SIG-M5 (cell line): ENCODE measurements around the gene POLH.
"Not testable (repeated sequence)": the region's sequence is repeated elsewhere in the genome, so short reads cannot be mapped to it uniquely, and the experiment has no call there.

ENCODE experiments used
- DNase-seq: peaks from one replicate; lab custom pipeline; 2025; lab: John Stamatoyannopoulos, UW

The POLH gene

GRCh38 chr6:43630980-43631619 lies 55.1 kb downstream of the POLH start:
- DNase-seq, result no peak

- not testable (repeated sequence) for DNase-seq
Observed at GRCh38 chr6:43633002-43633401, 57.0 kb downstream of the POLH start.

GRCh38 chr6:43634702-43635303 lies 58.8 kb downstream of the POLH start:
- DNase-seq, result no peak

- peak; percentile 12 for DNase-seq
Observed at GRCh38 chr6:43635387-43636307, 59.7 kb downstream of the POLH start, which contains the start of gene MAD2L1BP. Gene MAD2L1BP, plus strand, starts transcription at chr6:43635840. Its CDS starts 36 bp downstream, at chr6:43635876.

- DNase-seq, result no peak
Observed at GRCh38 chr6:43636308-43636659, 60.3 kb downstream of the POLH start.

- no peak for DNase-seq
Observed at GRCh38 chr6:43639984-43640800, 64.2 kb downstream of the POLH start.

- no peak for DNase-seq
Observed at GRCh38 chr6:43644940-43645612, 69.1 kb downstream of the POLH start, which contains the start of gene RSPH9. Gene RSPH9, plus strand, starts transcription at chr6:43645036. Its CDS starts 63 bp downstream, at chr6:43645099.

GRCh38 chr6:43645613-43645964 lies 69.6 kb downstream of the POLH start:
- DNase-seq, result no peak

- DNase-seq, result no peak
Observed at GRCh38 chr6:43647613-43648012, 71.6 kb downstream of the POLH start.

GRCh38 chr6:43648248-43648647 lies 72.3 kb downstream of the POLH start:
- no peak for DNase-seq

- DNase-seq, result not testable (repeated sequence)
Observed at GRCh38 chr6:43652822-43653221, 76.8 kb downstream of the POLH start.

GRCh38 chr6:43657221-43657802 lies 81.3 kb downstream of the POLH start:
- no peak for DNase-seq

- no peak for DNase-seq
Observed at GRCh38 chr6:43658161-43658560, 82.2 kb downstream of the POLH start.

- DNase-seq, result not testable (repeated sequence)
Observed at GRCh38 chr6:43662948-43663347, 87.0 kb downstream of the POLH start.
